ENCODE data around the gene DMD.

Gene DMD

GRCh38 chrX:31461266-31461665 lies 1750.1 kb downstream of the DMD start:
- H3K4me3 ChIP-seq (ENCODE audit: low read depth, low read length), result no peak overlapping the region
- no peak for TF ChIP-seq CTCF (IDR thresholded peaks at IDR 0.05; ENCODE audit: borderline replicate concordance, insufficient read depth, low read depth, low read length)

- TF ChIP-seq CTCF (IDR thresholded peaks at IDR 0.05; ENCODE audit: borderline replicate concordance, insufficient read depth, low read depth, low read length), result no peak
- no peak overlapping the region for H3K4me3 ChIP-seq (ENCODE audit: low read depth, low read length)
Observed at GRCh38 chrX:31459361-31459760, 1752.0 kb downstream of the DMD start.

- TF ChIP-seq CTCF (IDR thresholded peaks at IDR 0.05; ENCODE audit: borderline replicate concordance, insufficient read depth, low read depth, low read length), result no peak
- no peak overlapping the region for H3K4me3 ChIP-seq (ENCODE audit: low read depth, low read length)
Observed at GRCh38 chrX:31449965-31450364, 1761.4 kb downstream of the DMD start.

GRCh38 chrX:31449081-31449480 lies 1762.3 kb downstream of the DMD start:
- H3K4me3 ChIP-seq (ENCODE audit: low read depth, low read length), result no peak overlapping the region
- TF ChIP-seq CTCF (IDR thresholded peaks at IDR 0.05; ENCODE audit: borderline replicate concordance, insufficient read depth, low read depth, low read length), result no peak

GRCh38 chrX:31445542-31445941 lies 1765.8 kb downstream of the DMD start:
- no peak for TF ChIP-seq CTCF (IDR thresholded peaks at IDR 0.05; ENCODE audit: borderline replicate concordance, insufficient read depth, low read depth, low read length)
- no peak overlapping the region for H3K4me3 ChIP-seq (ENCODE audit: low read depth, low read length)

- no peak for TF ChIP-seq CTCF (IDR thresholded peaks at IDR 0.05; ENCODE audit: borderline replicate concordance, insufficient read depth, low read depth, low read length)
- H3K4me3 ChIP-seq (ENCODE audit: low read depth, low read length), result no peak overlapping the region
Observed at GRCh38 chrX:31443654-31444053, 1767.7 kb downstream of the DMD start.

GRCh38 chrX:31440546-31440945 lies 1770.8 kb downstream of the DMD start:
- TF ChIP-seq CTCF (IDR thresholded peaks at IDR 0.05; ENCODE audit: borderline replicate concordance, insufficient read depth, low read depth, low read length), result no peak
- H3K4me3 ChIP-seq (ENCODE audit: low read depth, low read length), result no peak overlapping the region
